ENCODE results near the gene C19orf67.

C19orf67 gene

GRCh38 chr19:14102756-14103155 is 17.2 kb upstream of the C19orf67 start:
- Histone ChIP-seq H2AFZ (ENCODE audit: insufficient read depth, low read length, poor library complexity) (no peak overlapping the region), H3K79me1 (ENCODE audit: low read length) (no peaks in the 10 kb centered on the region), H3K79me2 (ENCODE audit: control insufficient read depth, insufficient read depth, low read length, poor library complexity) (no peaks in the 10 kb centered on the region), H3K4me2 (ENCODE audit: low read length) (no peak overlapping the region), H2AK5ac (ENCODE audit: low read length) (no peak overlapping the region), H2BK120ac (ENCODE audit: insufficient read depth, low read length, poor library complexity) (no peak overlapping the region), H4K8ac (ENCODE audit: low read depth, low read length) (no peak overlapping the region), H2BK5ac (ENCODE audit: low read depth, low read length, poor library complexity) (no peak overlapping the region), H4K12ac (ENCODE audit: low read depth, low read length) (no peak overlapping the region), H4K91ac (ENCODE audit: low read depth, low read length) (no peak overlapping the region), H2BK12ac (ENCODE audit: low read length) (no peak overlapping the region), H3K4me3 (ENCODE audit: low read depth, low read length) (no peak overlapping the region), H3K27me3 (ENCODE audit: insufficient read depth, low read length) (no peaks in the 10 kb centered on the region), H3K14ac (ENCODE audit: low read length) (no peak overlapping the region), H3K4me1 (ENCODE audit: control insufficient read depth in 1 of 2, insufficient read depth in 2 of 2, low read length in 2 of 2) (peaks cover 0 to 2% of the 10 kb centered on the region in 2 experiments), H3K36me3 (ENCODE audit: control insufficient read depth in 1 of 2, insufficient read depth in 2 of 2, low read length in 2 of 2) (peaks cover 33 to 39% of the 10 kb centered on the region in 2 experiments), H3K9ac (ENCODE audit: low read length) (no peak overlapping the region), H3K23ac (ENCODE audit: low read length) (no peak overlapping the region), H3K4ac (ENCODE audit: low read depth, low read length) (no peak overlapping the region), H3K18ac (ENCODE audit: low read length) (no peak overlapping the region), H3K27ac (ENCODE audit: low read depth, low read length) (no peak overlapping the region), H3K9me3 (ENCODE audit: insufficient read depth, low read depth, low read length) (peaks cover 2% of the 10 kb centered on the region)
- DNase-seq, result no peak
- WGBS (ENCODE audit: extremely low coverage, insufficient coverage, insufficient read length), result no CpG with 5 or more reads among the region's 10 CpGs

- Histone ChIP-seq H2AK5ac (ENCODE audit: low read length) (no peak overlapping the region), H3K36me3 (ENCODE audit: control insufficient read depth in 1 of 2, insufficient read depth in 2 of 2, low read length in 2 of 2) (peaks cover 39 to 42% of the 10 kb centered on the region in 2 experiments), H3K9ac (ENCODE audit: low read length) (no peak overlapping the region), H3K4me3 (ENCODE audit: low read depth, low read length) (no peak overlapping the region), H2BK5ac (ENCODE audit: low read depth, low read length, poor library complexity) (no peak overlapping the region), H2BK12ac (ENCODE audit: low read length) (no peak overlapping the region), H3K9me3 (ENCODE audit: insufficient read depth, low read depth, low read length) (peaks cover 2% of the 10 kb centered on the region), H3K79me1 (ENCODE audit: low read length) (no peaks in the 10 kb centered on the region), H3K18ac (ENCODE audit: low read length) (no peak overlapping the region), H4K12ac (ENCODE audit: low read depth, low read length) (no peak overlapping the region), H3K14ac (ENCODE audit: low read length) (no peak overlapping the region), H3K4me2 (ENCODE audit: low read length) (no peak overlapping the region), H2BK120ac (ENCODE audit: insufficient read depth, low read length, poor library complexity) (no peak overlapping the region), H3K79me2 (ENCODE audit: control insufficient read depth, insufficient read depth, low read length, poor library complexity) (no peaks in the 10 kb centered on the region), H3K27me3 (ENCODE audit: insufficient read depth, low read length) (no peaks in the 10 kb centered on the region), H3K23ac (ENCODE audit: low read length) (no peak overlapping the region), H3K4ac (ENCODE audit: low read depth, low read length) (no peak overlapping the region), H4K8ac (ENCODE audit: low read depth, low read length) (no peak overlapping the region), H2AFZ (ENCODE audit: insufficient read depth, low read length, poor library complexity) (no peak overlapping the region), H3K4me1 (ENCODE audit: control insufficient read depth in 1 of 2, insufficient read depth in 2 of 2, low read length in 2 of 2) (peaks cover 0 to 2% of the 10 kb centered on the region in 2 experiments), H3K27ac (ENCODE audit: low read depth, low read length) (no peak overlapping the region), H4K91ac (ENCODE audit: low read depth, low read length) (no peak overlapping the region)
- no CpG with 5 or more reads among the region's 11 CpGs for WGBS (ENCODE audit: extremely low coverage, insufficient coverage, insufficient read length)
- DNase-seq, result no peak
Observed at GRCh38 chr19:14102102-14102696, 16.6 kb upstream of the C19orf67 start.

- Histone ChIP-seq H3K4ac (ENCODE audit: low read depth, low read length) (no peak overlapping the region), H2AK5ac (ENCODE audit: low read length) (no peak overlapping the region), H2BK5ac (ENCODE audit: low read depth, low read length, poor library complexity) (no peak overlapping the region), H3K18ac (ENCODE audit: low read length) (no peak overlapping the region), H3K27ac (ENCODE audit: low read depth, low read length) (no peak overlapping the region), H3K23ac (ENCODE audit: low read length) (no peak overlapping the region), H3K9me3 (ENCODE audit: insufficient read depth, low read depth, low read length) (peaks cover 2% of the 10 kb centered on the region), H4K91ac (ENCODE audit: low read depth, low read length) (no peak overlapping the region), H3K27me3 (ENCODE audit: insufficient read depth, low read length) (no peaks in the 10 kb centered on the region), H2AFZ (ENCODE audit: insufficient read depth, low read length, poor library complexity) (no peak overlapping the region), H2BK120ac (ENCODE audit: insufficient read depth, low read length, poor library complexity) (no peak overlapping the region), H3K4me2 (ENCODE audit: low read length) (no peak overlapping the region), H4K8ac (ENCODE audit: low read depth, low read length) (no peak overlapping the region), H4K12ac (ENCODE audit: low read depth, low read length) (no peak overlapping the region), H3K36me3 (ENCODE audit: control insufficient read depth in 1 of 2, insufficient read depth in 2 of 2, low read length in 2 of 2) (peaks cover 42 to 45% of the 10 kb centered on the region in 2 experiments), H2BK12ac (ENCODE audit: low read length) (no peak overlapping the region), H3K79me1 (ENCODE audit: low read length) (no peaks in the 10 kb centered on the region), H3K79me2 (ENCODE audit: control insufficient read depth, insufficient read depth, low read length, poor library complexity) (no peaks in the 10 kb centered on the region), H3K14ac (ENCODE audit: low read length) (no peak overlapping the region), H3K4me3 (ENCODE audit: low read depth, low read length) (no peak overlapping the region), H3K4me1 (ENCODE audit: control insufficient read depth in 1 of 2, insufficient read depth in 2 of 2, low read length in 2 of 2) (peaks cover 0 to 2% of the 10 kb centered on the region in 2 experiments), H3K9ac (ENCODE audit: low read length) (no peak overlapping the region)
- DNase-seq, result no peak
- no CpG with 5 or more reads among the region's 6 CpGs for WGBS (ENCODE audit: extremely low coverage, insufficient coverage, insufficient read length)
Observed at GRCh38 chr19:14101003-14101545, 15.5 kb upstream of the C19orf67 start.

- no peak for DNase-seq
- H3K27ac ChIP-seq (ENCODE audit: low read depth, low read length), result no peak overlapping the region
- H2BK5ac ChIP-seq (ENCODE audit: low read depth, low read length, poor library complexity), result no peak overlapping the region
- H2BK12ac ChIP-seq (ENCODE audit: low read length), result no peak overlapping the region
- peaks cover 32 to 33% of the 10 kb centered on the region in 2 experiments for H3K36me3 ChIP-seq (ENCODE audit: control insufficient read depth in 1 of 2, insufficient read depth in 2 of 2, low read length in 2 of 2)
- no peak overlapping the region for H4K8ac ChIP-seq (ENCODE audit: low read depth, low read length)
- H3K79me2 ChIP-seq (ENCODE audit: control insufficient read depth, insufficient read depth, low read length, poor library complexity), result no peaks in the 10 kb centered on the region
- H2BK120ac ChIP-seq (ENCODE audit: insufficient read depth, low read length, poor library complexity), result no peak overlapping the region
- H3K9ac ChIP-seq (ENCODE audit: low read length), result no peak overlapping the region
- no peak overlapping the region for H3K4me2 ChIP-seq (ENCODE audit: low read length)
- H4K12ac ChIP-seq (ENCODE audit: low read depth, low read length), result no peak overlapping the region
- H3K9me3 ChIP-seq (ENCODE audit: insufficient read depth, low read depth, low read length), result peaks cover 7% of the 10 kb centered on the region
- H2AFZ ChIP-seq (ENCODE audit: insufficient read depth, low read length, poor library complexity), result no peak overlapping the region
- peaks cover 0 to 2% of the 10 kb centered on the region in 2 experiments for H3K4me1 ChIP-seq (ENCODE audit: control insufficient read depth in 1 of 2, insufficient read depth in 2 of 2, low read length in 2 of 2)
- WGBS (ENCODE audit: extremely low coverage, insufficient coverage, insufficient read length), result no CpG with 5 or more reads among the region's 21 CpGs
- H3K14ac ChIP-seq (ENCODE audit: low read length), result no peak overlapping the region
- H3K18ac ChIP-seq (ENCODE audit: low read length), result no peak overlapping the region
- H3K4me3 ChIP-seq (ENCODE audit: low read depth, low read length), result no peak overlapping the region
- H3K27me3 ChIP-seq (ENCODE audit: insufficient read depth, low read length), result no peaks in the 10 kb centered on the region
- H3K79me1 ChIP-seq (ENCODE audit: low read length), result no peaks in the 10 kb centered on the region
- H4K91ac ChIP-seq (ENCODE audit: low read depth, low read length), result no peak overlapping the region
- no peak overlapping the region for H2AK5ac ChIP-seq (ENCODE audit: low read length)
- H3K23ac ChIP-seq (ENCODE audit: low read length), result no peak overlapping the region
- no peak overlapping the region for H3K4ac ChIP-seq (ENCODE audit: low read depth, low read length)
Observed at GRCh38 chr19:14097532-14098151, 12.1 kb upstream of the C19orf67 start.

Data from trophoblast cell (in vitro differentiated cells and primary cell).